Left ventricle myocardium inferior (tissue), 1 donor: ENCODE results near the gene ZACN. TPM values are rescaled to one million over a fixed set of nuclear protein-coding genes. Genes with fewer than 3 reads are reported as not detected.

Experiments
- DNase-seq: peaks from one replicate; pipeline ENCODE4 v3.0.0-alpha.2; 2020
- H3K27ac ChIP-seq: fragments of 200-600 bp; replicated peaks from 2 replicates; pipeline ENCODE4 v1.8.0; 2021
- H3K27me3 ChIP-seq: fragments of 200-600 bp; 2 replicates; pipeline ENCODE4 v1.8.0; 2021; ENCODE audit warnings: low read depth
- H3K36me3 ChIP-seq: fragments of 200-600 bp; 2 replicates; pipeline ENCODE4 v1.8.0; 2021
- H3K4me1 ChIP-seq: fragments of 200-600 bp; 2 replicates; pipeline ENCODE4 v1.8.0; 2021
- H3K4me3 ChIP-seq: fragments of 200-600 bp; 2 replicates; pipeline ENCODE4 v1.8.0; 2021; ENCODE audit warnings: mild to moderate bottlenecking, moderate library complexity
- H3K9me3 ChIP-seq: fragments of 200-600 bp; replicated peaks from 2 replicates; pipeline ENCODE4 v1.8.0; 2021
- CTCF ChIP-seq: fragments of 200-600 bp; IDR thresholded peaks from 2 replicates; pipeline ENCODE4 v1.8.0; 2021; ENCODE audit warnings: antibody characterized with exemption, mild to moderate bottlenecking, borderline replicate concordance
- intact Hi-C: fragments of 100-400 bp; cut with micrococcal nuclease; formaldehyde crosslinking; loops from one replicate; pipeline ENCODE4 v1.11.0; 2022
- total RNA-seq: library from RNA; stranded (reverse); fragmentation: NEBNext Ultra II Directional; extraction: Animal tissue kit (Norgen Biotek cat#: 25700); gene quantifications from one replicate; pipeline ENCODE4 v1.2.1, GENCODE V29; 2021
- donor health status: DM: no; HTN: yes; CAD: no; lungs with severe emphysema.

Gene ZACN
- total RNA-seq, 1 donor from 2014 or later, result not detected

GRCh38 chr17:76083536-76084182, 4.7 kb downstream of the ZACN start:
- no peak for DNase-seq
- intact Hi-C loops, result no loop called here
- Histone ChIP-seq H3K36me3 (peaks cover 56% of the 10 kb centered on the region), H3K4me3 (no peak overlapping the region), H3K27me3 (peaks cover 14% of the 10 kb centered on the region), H3K9me3 (no peaks in the 10 kb centered on the region), H3K27ac (no peak overlapping the region), H3K4me1 (peaks cover 17% of the 10 kb centered on the region)
- TF ChIP-seq CTCF, result no peak

GRCh38 chr17:76085066-76085730, 6.2 kb downstream of the ZACN start:
- Histone ChIP-seq H3K4me1 (peaks cover 14% of the 10 kb centered on the region), H3K36me3 (peaks cover 71% of the 10 kb centered on the region), H3K27ac (no peak overlapping the region), H3K27me3 (no peaks in the 10 kb centered on the region), H3K4me3 (no peak overlapping the region), H3K9me3 (no peaks in the 10 kb centered on the region)
- no peak for DNase-seq
- TF ChIP-seq CTCF, result no peak
- intact Hi-C loops, result no loop called here

- Histone ChIP-seq H3K36me3 (peaks cover 78% of the 10 kb centered on the region), H3K4me3 (no peak overlapping the region), H3K9me3 (no peaks in the 10 kb centered on the region), H3K4me1 (peaks cover 9% of the 10 kb centered on the region), H3K27ac (no peak overlapping the region), H3K27me3 (no peaks in the 10 kb centered on the region)
- DNase-seq, result no peak
- TF ChIP-seq CTCF, result no peak
- intact Hi-C loops, result no loop called here
These were observed 6.9 kb downstream of the ZACN start for GRCh38 chr17:76085731-76086366.

- intact Hi-C loops, result no loop called here
- Histone ChIP-seq H3K4me3 (no peak overlapping the region), H3K27me3 (no peaks in the 10 kb centered on the region), H3K36me3 (peaks cover 83% of the 10 kb centered on the region), H3K4me1 (peaks cover 9% of the 10 kb centered on the region), H3K27ac (no peak overlapping the region), H3K9me3 (no peaks in the 10 kb centered on the region)
- no peak for DNase-seq
- TF ChIP-seq CTCF, result no peak
These were observed 7.4 kb downstream of the ZACN start for GRCh38 chr17:76086384-76086783.

- H3K9me3 ChIP-seq, result no peaks in the 10 kb centered on the region
- peaks cover 92% of the 10 kb centered on the region for H3K36me3 ChIP-seq
- TF ChIP-seq CTCF, result no peak
- H3K4me1 ChIP-seq, result peaks cover 9% of the 10 kb centered on the region
- H3K27ac ChIP-seq, result no peak overlapping the region
- no peaks in the 10 kb centered on the region for H3K27me3 ChIP-seq
- intact Hi-C loops, result no loop called here
- no peak for DNase-seq
- no peak overlapping the region for H3K4me3 ChIP-seq
These were observed 8.5 kb downstream of the ZACN start for GRCh38 chr17:76087531-76087930.
